K562 (cell line): ENCODE data around the gene SYNGR3. TPM values are rescaled to one million over a fixed set of nuclear protein-coding genes. Genes with fewer than 3 reads are reported as not detected.

Source experiments
- CBX1 ChIP-seq: sonication (generic); IDR thresholded peaks from 2 replicates; pipeline ENCODE4 v1.6.1; 2016; ENCODE audit warnings: antibody characterized with exemption, low read depth, mild to moderate bottlenecking
- DNMT1 ChIP-seq: fragments of 450-650 bp; IDR thresholded peaks from 2 replicates; pipeline ENCODE4 v1.6.1; 2016; ENCODE audit warnings: antibody characterized with exemption, mild to moderate bottlenecking
- ESRRB ChIP-seq: fragments of 250-450 bp; sonication (Bioruptor Pico); IDR thresholded peaks from 2 replicates; pipeline ENCODE4 v1.5.0; 2020; ENCODE audit warnings: mild to moderate bottlenecking, moderate library complexity, borderline replicate concordance
- GTF2A2 ChIP-seq: IDR thresholded peaks from 2 replicates; pipeline ENCODE4 v1.6.1; 2016; ENCODE audit warnings: mild to moderate bottlenecking, missing genetic modification characterization, missing compliant biosample characterization
- HDAC2 ChIP-seq: fragments of 450-650 bp; IDR thresholded peaks from 2 replicates; pipeline ENCODE4 v1.6.1; 2016; ENCODE audit warnings: mild to moderate bottlenecking
- ID3 ChIP-seq, 2 experiments: fragments of 250-450 bp in 1 of 2; fragments of 450-650 bp in 1 of 2; sonication (Bioruptor Pico) in 1 of 2; IDR thresholded peaks; 2 replicates each; pipeline versions ENCODE4 v1.6.1 to v1.8.0; 2016 to 2021; ENCODE audit warnings: mild to moderate bottlenecking in 2 of 2, moderate library complexity in 2 of 2, missing compliant biosample characterization in 1 of 2, missing genetic modification characterization in 1 of 2
- MAFK ChIP-seq: IDR thresholded peaks from 2 replicates; pipeline ENCODE4 v1.6.1; 2011; ENCODE audit warnings: low read length, improper control_type of control experiment
- MBD2 ChIP-seq: sonication (generic); IDR thresholded peaks from 2 replicates; pipeline ENCODE4 v1.6.1; 2016; ENCODE audit warnings: low read depth, borderline replicate concordance
- MCM5 ChIP-seq: fragments of 450-650 bp; IDR thresholded peaks from 2 replicates; pipeline ENCODE4 v1.6.1; 2016; ENCODE audit warnings: low read depth
- NBN ChIP-seq: fragments of 450-650 bp; IDR thresholded peaks from 2 replicates; pipeline ENCODE4 v1.6.1; 2016; ENCODE audit warnings: low read depth, mild to moderate bottlenecking
- NCOA1 ChIP-seq: fragments of 450-650 bp; IDR thresholded peaks from 2 replicates; pipeline ENCODE4 v1.6.1; 2016; ENCODE audit warnings: low read depth
- PCBP1 ChIP-seq: fragments of 200-400 bp; formaldehyde crosslinking; IDR thresholded peaks from 2 replicates; pipeline ENCODE4 v1.6.1; 2018; ENCODE audit warnings: mild to moderate bottlenecking, low read depth, low read length; ENCODE audit not compliant: poor library complexity, severe bottlenecking
- ZBTB7A ChIP-seq: IDR thresholded peaks from 2 replicates; pipeline ENCODE4 v1.6.1; 2011; ENCODE audit warnings: low read depth, mild to moderate bottlenecking, low read length, moderate library complexity, borderline replicate concordance; ENCODE audit not compliant: control insufficient read depth
- ZKSCAN8 ChIP-seq: fragments of 200-800 bp; sonication (Bioruptor generic); IDR thresholded peaks from 2 replicates; pipeline ENCODE4 v1.6.1; 2016; ENCODE audit warnings: missing genetic modification characterization, missing compliant biosample characterization
- ZNF263 ChIP-seq: sonication (generic); formaldehyde crosslinking; IDR thresholded peaks from 2 replicates; pipeline ENCODE4 v1.8.0; 2022; ENCODE audit warnings: mild to moderate bottlenecking, missing genetic modification reagents, borderline replicate concordance
- ZNF280B ChIP-seq: fragments of 250-450 bp; sonication (Bioruptor Pico); IDR thresholded peaks from 2 replicates; pipeline ENCODE4 v1.5.1; 2021; ENCODE audit warnings: mild to moderate bottlenecking
- ZNF696 ChIP-seq: fragments of 250-450 bp; sonication (Bioruptor Pico); conservative IDR thresholded peaks from 2 replicates; pipeline ENCODE4 v1.4.0; 2020; ENCODE audit warnings: mild to moderate bottlenecking, moderate library complexity
- ZNF699 ChIP-seq: fragments of 250-450 bp; sonication (Bioruptor Pico); IDR thresholded peaks from 2 replicates; pipeline ENCODE4 v1.8.0; 2021; ENCODE audit warnings: mild to moderate bottlenecking, moderate library complexity; ENCODE audit not compliant: insufficient replicate concordance
- polyA plus RNA-seq, 8 experiments: library from polyadenylated mRNA; depleted of rRNA in 4 of 8; stranded (reverse) in 5 of 8; unstranded in 3 of 8; fragments of >200 nt; fragmentation: Nextera tagmentation in 2 of 8; fragmentation: Illumina TruSeq in 1 of 8; extraction: Ambion mirVana in 2 of 8; extraction: Trizol in 1 of 8; gene quantifications; 2 replicates each; pipeline versions ENCODE4 v1.2.1 to v1.2.3, GENCODE V29; 2011 to 2014; ENCODE audit warnings: inconsistent platforms in 1 of 8, missing spikeins in 1 of 8
- total RNA-seq, 7 experiments: library from RNA; depleted of rRNA in 6 of 7; stranded (reverse); fragments of >200 nt in 6 of 7; fragmentation: Illumina TruSeq in 2 of 7; extraction: Trizol in 2 of 7; gene quantifications; 2 replicates each; pipeline versions ENCODE4 v1.2.1 to v1.2.3, GENCODE V29; 2011 to 2021; ENCODE audit warnings: low replicate concordance in 1 of 7
- TF ChIP-seq, protein P1 (sequence below): sonication (generic); formaldehyde crosslinking; IDR thresholded peaks from 2 replicates; pipeline ENCODE4 v1.8.1; 2023; ENCODE audit warnings: missing genetic modification reagents, mild to moderate bottlenecking, borderline replicate concordance

SYNGR3 gene
- total and polyA plus RNA-seq, 9 of the 15 experiments (the other 6 are each of a cell fraction or from before 2014, with no cell fraction given), result 3.7 to 69.2 (median 36.3) TPM

GRCh38 chr16:1942047-1942809 lies 47.5 kb upstream of the SYNGR3 start (continued):
- TF ChIP-seq ZNF263 (CRISPR knock-in tag) (no peak), ZNF696 (CRISPR knock-in tag) (no peak), MCM5 (no peak), MAFK (peak; percentile 82), PCBP1 (no peak), ZNF280B (CRISPR knock-in tag) (no peak), CBX1 (no peak), ZKSCAN8 (CRISPR knock-in tag) (no peak), NCOA1 (no peak), ZNF699 (CRISPR knock-in tag) (no peak), MBD2 (no peak), ID3 (CRISPR knock-in tag; IDR thresholded peaks at IDR 0.05) (no peak), ID3 (tag; IDR thresholded peaks at IDR 0.05) (no peak), HDAC2 (no peak), ESRRB (no peak), ZBTB7A (no peak), DNMT1 (no peak), GTF2A2 (no peak), NBN (no peak; the same call in 1 of the 2 replicates)
- TF ChIP-seq, protein P1, sequence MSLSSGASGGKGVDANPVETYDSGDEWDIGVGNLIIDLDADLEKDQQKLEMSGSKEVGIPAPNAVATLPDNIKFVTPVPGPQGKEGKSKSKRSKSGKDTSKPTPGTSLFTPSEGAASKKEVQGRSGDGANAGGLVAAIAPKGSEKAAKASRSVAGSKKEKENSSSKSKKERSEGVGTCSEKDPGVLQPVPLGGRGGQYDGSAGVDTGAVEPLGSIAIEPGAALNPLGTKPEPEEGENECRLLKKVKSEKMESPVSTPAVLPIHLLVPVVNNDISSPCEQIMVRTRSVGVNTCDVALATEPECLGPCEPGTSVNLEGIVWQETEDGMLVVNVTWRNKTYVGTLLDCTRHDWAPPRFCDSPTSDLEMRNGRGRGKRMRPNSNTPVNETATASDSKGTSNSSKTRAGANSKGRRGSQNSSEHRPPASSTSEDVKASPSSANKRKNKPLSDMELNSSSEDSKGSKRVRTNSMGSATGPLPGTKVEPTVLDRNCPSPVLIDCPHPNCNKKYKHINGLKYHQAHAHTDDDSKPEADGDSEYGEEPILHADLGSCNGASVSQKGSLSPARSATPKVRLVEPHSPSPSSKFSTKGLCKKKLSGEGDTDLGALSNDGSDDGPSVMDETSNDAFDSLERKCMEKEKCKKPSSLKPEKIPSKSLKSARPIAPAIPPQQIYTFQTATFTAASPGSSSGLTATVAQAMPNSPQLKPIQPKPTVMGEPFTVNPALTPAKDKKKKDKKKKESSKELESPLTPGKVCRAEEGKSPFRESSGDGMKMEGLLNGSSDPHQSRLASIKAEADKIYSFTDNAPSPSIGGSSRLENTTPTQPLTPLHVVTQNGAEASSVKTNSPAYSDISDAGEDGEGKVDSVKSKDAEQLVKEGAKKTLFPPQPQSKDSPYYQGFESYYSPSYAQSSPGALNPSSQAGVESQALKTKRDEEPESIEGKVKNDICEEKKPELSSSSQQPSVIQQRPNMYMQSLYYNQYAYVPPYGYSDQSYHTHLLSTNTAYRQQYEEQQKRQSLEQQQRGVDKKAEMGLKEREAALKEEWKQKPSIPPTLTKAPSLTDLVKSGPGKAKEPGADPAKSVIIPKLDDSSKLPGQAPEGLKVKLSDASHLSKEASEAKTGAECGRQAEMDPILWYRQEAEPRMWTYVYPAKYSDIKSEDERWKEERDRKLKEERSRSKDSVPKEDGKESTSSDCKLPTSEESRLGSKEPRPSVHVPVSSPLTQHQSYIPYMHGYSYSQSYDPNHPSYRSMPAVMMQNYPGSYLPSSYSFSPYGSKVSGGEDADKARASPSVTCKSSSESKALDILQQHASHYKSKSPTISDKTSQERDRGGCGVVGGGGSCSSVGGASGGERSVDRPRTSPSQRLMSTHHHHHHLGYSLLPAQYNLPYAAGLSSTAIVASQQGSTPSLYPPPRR (CRISPR knock-in tag), result no peak; the same call in 1 of the 2 replicates
